HG02852 (cell line): ENCODE measurements around the gene FRMD1.

ENCODE experiments used
- ATAC-seq: cut with Tn5 transposase; IDR thresholded peaks from one replicate; pipeline ENCODE4 v1.9.1; 2021; ENCODE audit warnings: mild to moderate bottlenecking, moderate library complexity; ENCODE audit not compliant: unreplicated experiment

FRMD1 gene

DNA sequence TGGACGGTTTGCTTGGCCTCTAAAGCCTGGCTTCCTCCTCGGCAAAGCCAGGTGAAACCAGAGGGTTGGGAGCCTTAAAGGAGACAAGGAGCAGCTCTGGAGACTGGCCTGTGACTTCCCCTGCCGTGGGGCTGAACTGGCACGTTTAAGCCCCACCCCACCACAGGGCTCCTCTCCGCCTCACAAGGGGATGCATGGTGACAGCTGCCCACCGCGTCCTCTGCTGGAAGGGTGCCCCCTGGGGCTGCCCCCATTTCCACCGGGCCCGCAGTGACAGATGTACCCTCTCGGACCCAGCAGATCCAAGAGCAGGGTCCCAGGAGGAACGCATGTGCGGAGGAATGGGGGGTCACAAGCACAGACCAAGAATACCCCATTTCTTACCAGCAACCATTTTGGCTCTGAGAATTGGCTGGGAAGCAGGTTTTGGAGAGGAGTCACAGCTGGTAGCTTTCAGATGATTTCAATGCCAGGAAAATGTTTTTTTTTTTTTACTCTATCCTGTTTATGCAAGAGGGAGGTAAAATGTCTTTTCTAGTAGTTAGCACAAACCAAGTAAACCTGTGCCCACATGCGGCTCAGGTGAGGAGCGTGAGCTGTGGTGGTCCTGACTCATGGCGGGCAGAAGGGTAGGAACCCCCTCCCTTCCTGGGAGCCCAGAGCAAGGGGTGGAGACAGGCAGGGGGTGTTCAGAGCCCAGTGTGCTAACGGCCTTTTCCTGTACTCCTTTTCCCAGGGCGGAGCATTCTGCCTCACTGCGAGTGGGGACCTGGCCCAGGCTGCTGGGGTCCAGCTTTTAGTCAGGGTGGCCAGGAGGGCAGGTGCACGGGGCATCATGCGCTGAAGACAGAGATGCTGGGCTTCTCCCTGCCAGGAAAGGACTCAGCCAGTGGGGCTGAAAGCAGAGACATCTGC lies 33.0 kb downstream of the FRMD1 start:
- no peak for ATAC-seq

DNA sequence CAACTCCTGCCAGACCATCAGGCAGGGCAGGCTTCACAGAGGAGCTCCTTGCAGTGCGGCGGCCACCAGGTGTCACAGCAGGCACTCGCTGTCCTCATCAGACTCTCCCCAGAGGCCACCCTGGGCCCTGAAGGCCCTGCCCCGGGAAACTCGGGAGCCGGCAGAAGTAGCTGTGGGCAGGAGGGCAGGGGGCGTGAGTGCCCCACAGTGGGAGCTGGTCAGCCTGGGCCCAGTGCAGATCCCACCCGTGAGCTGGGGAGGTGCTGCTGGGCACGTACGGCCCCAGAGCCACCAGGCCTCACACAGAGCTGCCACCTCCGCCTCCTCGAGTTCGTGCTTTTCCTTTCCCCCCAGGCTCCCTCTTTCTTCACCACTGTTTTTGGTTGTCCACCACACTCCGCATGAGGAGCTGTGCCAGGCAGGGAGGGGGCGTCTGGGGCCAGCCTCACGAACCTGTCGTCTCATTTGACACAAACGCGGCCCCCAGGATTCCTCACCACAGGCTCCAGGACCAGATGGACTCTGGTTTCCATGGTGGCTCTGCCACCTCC lies 33.8 kb downstream of the FRMD1 start:
- no peak for ATAC-seq

DNA sequence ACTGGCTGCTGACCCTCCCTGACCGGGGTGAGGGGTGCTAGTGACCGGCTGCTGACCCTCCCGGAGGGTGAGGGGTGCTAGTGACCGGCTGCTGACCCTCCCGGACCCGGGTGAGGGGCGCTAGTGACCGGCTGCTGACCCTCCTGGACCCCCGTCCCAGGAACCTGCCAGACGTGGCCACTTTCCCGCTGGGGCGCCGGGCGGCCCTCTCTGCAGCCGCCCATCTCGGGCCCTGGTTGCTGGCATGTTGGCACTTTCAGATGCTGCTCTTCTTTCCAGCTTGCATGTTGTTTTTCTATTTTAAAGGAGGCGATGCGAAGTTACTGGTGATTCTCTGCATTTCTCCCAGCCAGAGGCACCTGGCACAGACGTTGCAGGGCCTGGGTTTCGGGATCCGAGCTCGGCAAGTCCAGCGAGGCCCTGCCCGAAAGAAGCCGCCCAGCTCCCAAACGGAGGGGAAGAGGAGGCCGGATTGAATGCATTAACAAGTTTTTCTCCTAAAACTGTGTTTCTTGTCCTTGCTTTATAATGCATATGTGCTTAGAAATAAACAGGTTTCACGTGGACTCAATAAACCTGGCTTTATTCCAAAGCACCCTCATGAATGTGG lies 34.4 kb downstream of the FRMD1 start:
- no peak for ATAC-seq

DNA sequence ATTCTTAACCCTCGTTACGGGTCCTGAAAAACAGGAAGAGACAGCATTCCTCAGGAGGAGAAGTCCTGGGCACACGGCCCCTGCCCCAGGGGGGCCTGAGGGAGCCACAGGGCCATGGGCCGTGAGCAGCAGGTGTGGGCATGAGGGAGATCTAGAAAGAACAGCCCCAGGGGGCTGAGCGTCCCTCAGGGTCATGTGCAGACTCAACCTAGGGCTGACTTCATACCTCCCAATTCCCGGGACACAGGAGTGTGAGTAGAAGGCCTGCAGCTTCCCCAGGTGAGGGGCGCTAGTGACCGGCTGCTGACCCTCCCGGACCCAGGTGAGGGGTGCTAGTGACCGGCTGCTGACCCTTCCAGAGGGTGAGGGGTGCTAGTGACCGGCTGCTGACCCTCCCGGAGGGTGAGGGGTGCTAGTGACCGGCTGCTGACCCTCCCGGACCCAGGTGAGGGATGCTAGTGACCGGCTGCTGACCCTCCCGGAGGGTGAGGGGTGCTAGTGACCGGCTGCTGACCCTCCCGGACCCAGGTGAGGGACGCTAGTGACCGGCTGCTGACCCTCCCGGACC lies 35.1 kb downstream of the FRMD1 start:
- no peak for ATAC-seq

DNA sequence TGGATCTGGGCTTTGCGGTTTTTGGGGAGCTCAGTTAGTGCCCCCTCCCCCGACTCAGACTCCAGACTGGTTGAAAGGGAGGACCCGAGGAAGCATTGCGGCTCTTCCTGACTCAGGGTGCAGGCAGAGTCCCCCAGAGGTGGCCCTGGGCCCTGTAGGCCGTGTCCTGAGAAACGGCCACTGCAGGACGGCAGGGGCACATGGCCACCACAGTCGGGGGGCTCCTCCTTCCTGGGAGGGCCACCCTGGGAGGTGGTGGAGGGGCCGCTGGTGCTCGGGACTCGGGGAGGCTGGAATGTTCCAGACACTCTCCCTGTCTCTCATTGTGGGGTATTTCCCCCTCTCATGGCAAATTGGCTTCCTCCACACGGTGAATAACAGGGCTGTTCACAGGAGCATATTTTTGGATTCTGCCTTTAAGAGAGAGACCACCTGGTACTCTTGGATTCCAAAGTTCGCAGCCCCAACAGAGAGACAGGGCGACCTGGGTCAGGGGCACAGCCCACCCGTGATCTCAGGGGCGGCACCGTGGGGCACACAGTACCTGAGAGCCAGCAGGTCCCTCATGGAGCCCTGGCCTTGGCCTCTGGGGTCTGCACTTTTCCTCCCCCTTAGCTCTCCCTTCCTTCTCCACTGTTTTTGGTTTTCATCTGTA lies 35.7 kb downstream of the FRMD1 start:
- no peak for ATAC-seq

DNA sequence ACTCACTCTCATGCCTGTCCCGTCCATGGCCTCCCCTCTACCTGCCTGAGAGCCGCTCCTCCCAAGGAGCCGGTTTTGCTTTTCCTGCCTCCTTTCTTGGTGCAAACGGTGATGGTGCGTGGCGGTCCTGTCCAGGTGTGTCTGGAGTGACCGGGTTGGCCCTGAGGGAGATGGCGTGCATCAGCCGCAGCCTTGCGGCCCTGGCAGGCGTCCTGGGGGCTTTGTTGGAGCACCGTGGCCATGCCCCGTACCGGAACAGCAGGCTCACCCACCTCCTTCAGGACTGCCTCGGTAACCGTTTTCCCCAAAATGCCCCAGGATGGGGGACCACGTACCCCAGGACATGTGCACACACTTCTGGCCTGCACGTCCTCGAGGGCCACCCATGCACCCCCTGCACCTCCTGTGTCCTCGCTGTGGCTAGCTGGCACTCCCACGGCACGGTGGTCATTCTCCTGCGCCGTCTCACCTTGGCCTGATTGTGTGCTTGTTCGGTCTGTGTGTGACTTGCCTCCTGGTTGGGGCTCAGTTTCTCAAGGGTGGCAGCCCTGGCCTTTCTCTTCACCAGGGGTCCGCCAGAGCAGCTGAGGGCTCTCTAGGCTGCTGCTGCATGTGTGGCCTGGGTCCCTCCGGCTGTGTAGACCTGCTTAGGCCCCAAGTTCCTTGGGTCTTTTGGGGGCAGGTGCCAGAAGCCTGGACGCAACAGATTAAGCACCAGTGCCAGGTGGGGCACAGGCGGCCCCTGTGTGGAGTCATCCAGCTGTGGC lies 36.4 kb downstream of the FRMD1 start:
- ATAC-seq: no peak

DNA sequence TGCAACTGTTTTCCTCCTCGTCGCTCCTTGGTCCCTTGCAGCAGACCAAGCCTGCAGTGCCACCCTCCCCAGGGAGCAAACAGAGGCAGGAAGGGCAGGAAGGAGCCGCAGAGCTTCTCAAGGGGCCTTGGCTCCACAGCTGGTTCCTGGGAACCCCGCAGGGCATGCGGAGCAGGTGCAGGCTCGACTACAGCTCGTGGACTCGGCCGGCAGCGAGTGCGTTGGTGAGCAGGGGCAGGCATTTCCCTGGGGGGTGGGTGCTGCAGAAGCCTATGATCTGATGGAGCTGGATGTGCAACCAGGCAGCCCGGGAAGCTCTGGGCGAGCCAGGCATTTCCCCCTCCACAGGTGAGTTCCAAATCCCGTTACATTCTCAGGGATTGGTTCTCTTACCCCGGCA lies 37.1 kb downstream of the FRMD1 start:
- ATAC-seq: no peak

DNA sequence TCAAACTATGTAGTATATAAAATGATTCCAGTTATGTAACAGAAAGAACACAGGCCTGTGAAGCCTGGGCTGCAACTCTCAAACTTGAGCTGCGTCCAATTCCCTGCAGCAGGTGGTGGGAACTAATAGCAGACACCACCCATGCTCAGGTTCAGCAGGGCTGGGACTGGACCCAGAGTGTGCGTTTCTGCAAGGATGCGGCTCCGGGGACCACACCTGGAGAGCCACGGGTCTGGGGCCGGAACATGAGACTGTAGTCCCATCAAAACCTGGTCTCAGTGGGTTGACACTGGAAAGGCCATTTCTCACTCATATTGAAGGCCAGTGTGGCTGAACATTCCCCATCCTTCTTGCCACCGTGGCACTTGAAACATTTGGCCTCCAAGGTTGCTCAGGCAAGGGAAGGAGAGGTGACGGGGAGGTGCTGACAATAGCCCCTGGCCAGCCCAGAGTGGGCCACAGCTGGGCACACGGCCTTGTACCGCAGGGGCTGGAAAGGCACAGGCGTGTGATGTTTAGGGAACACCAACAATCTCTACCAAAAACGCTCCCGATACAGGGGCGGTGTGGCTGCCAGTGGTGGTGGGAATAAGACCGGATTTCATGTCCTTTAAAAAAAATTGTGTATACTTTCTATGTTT lies 38.0 kb downstream of the FRMD1 start:
- no peak for ATAC-seq

DNA sequence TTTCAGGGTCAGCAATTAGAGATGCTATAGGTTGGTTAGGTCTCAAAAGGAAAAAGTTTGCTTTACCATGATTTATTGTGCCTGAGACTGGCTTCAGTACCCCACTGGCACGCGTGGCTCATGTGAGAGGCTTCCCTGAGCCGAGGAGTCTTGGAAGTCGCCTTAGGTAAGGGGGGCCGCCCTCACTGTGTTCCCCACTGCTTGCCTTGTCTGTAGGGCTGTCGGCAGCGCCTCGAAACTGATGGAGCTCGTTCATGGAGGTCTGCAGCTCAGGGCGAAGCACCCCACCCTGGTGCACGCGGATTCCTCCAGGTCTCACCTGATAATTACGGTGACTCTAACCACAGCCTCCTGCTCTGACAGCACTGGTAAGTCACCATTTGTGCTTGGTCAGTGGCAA lies 39.2 kb downstream of the FRMD1 start:
- no peak for ATAC-seq

DNA sequence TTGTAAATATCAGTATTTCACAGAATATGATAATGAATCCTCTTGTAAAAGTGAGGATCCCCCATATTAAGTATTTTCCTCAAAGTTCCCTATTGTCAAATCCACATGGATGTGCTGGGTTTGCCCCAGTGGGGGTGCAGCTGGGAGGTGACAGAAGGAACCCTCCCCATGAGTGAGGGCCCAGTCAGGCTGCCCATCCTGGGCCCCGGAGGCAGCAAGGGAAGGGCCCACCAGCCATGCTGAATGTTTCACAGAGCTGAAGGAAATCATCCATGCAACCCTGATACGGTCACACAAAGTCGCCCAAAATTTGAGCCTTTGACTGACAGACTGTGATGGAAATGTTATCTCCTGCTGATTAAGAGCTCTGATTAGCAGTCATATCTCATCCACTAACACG lies 39.7 kb downstream of the FRMD1 start:
- no peak for ATAC-seq

DNA sequence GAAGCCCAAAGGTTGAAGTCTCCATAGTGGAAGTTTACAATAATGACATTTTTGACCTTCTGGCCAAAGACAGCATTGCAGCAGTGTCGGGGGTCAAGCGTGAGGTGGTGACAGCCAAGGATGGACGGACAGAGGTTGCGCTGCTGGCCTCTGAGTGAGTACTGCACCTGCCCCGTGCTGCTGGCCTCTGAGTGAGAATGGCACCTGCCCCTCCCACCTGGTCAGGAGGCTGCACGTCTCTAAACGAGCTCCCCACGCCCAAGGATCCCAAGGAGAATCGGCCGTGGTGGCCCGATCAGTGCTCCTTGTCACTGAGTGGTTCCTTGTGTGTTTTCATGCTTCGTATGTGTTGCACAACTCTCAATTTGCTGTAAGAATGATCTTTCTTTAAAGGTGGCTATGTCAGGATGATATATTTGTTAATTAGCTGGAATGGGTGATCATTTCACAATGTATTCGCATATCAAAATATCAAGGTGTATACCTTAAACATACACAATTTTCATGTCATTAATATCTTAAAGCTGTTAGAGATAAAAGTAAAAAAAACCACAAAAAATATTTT lies 40.4 kb downstream of the FRMD1 start:
- ATAC-seq: no peak

DNA sequence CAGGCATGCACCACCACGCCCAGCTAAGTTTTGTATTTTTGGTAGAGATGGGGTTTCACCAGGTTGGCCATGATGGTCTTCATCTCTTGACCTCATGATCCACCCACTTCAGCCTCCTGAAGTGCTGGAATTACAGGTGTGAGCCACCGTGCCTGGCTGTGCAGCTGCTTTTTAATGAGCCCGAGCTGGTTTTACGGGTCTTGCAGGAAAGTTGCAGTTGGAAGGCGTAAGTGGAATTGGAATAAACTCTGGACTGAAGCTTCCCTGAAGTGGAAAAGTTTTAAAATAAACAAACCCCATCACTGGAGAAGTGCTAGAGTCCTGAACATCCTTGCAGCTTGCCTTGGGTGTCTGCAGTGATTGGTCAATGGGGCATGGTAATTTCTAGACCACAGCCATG lies 41.2 kb downstream of the FRMD1 start:
- ATAC-seq: no peak

DNA sequence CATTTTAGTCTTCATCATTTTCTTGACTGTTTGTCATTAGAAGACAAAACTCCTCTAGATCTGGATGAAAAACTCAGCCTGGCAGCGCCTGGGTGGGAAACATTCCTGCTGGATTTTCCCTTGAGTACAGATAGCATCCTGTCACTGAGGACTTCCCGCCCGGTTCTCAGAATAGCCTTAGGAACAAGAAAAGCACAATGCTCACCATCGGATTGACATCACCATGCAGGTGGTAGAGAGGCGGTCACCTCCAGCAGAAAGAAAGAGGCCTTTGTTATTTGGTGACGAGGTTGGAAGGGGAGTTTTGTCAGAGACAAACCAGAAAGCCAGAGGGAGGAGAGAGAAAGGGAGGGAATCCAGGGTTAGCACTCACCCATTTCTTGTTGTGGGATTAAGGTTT lies 41.8 kb downstream of the FRMD1 start:
- ATAC-seq: no peak

DNA sequence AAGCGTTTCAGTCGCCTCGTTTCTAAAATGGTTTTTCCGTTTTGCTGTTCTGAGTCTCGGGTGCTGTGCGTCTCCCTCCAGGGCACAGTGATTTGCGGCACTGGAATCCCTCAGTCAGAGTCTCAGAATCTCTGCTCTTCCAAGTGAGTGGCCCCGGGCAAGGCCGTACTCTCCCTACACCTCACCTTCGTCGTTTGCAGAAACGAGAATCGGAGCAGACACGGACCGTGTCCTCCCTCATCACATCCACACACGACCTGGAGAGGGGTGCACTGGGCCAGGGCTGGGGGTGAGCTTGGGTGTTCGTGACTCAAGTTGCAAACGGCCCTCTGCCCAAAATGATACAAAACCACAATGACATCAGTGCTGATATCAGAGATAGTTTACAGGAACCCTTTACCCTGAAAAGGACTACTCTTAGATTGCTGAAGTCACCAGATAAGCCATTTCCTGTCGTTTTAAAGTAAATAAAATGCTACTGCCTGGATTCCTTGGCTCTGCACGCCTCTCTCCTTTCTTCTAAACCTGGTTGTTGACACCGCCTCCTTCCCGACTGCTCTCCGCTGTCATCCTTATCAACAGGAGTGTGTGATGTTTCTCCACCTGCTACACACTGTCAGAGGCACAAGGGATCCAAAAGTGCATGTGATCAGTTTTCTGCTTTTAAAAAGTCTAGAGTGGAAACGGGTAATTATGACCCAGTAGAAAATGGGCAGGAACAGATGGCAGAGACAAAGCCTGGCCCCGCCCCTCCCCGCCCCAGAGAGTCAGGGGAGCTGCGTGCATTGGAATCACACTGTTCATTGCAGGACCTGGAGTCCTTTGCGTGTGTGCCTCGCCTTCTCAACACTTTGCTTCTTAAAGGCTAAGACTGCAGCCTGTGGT lies 43.1 kb downstream of the FRMD1 start:
- no peak for ATAC-seq

DNA sequence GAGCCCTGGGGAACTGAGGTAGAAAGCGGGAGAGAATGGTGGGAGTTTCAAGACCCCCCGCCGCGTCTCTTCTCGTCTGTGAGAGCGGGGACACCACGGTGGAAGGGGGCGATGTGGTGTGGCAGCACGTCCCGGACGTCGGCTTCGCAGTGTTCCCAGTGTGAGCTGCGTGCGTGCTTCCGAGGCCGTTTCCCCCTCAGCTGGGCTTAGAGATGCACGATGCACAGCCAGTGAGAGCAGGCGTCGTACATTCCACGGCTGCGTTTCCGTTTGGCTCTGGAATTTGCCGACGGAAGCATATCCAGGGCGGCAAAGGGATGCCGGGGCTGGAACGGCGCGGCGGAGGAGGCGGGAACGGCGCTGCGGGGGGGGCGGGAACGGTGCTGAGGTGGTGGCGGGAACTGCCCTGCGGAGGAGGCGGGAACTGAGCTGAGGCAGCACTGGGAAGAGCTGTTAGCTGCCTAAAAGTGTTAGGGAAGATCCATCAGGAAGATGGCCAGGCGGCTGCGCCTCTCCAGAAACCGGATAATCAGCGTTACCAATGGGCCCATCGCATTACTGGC lies 43.8 kb downstream of the FRMD1 start:
- no peak for ATAC-seq

DNA sequence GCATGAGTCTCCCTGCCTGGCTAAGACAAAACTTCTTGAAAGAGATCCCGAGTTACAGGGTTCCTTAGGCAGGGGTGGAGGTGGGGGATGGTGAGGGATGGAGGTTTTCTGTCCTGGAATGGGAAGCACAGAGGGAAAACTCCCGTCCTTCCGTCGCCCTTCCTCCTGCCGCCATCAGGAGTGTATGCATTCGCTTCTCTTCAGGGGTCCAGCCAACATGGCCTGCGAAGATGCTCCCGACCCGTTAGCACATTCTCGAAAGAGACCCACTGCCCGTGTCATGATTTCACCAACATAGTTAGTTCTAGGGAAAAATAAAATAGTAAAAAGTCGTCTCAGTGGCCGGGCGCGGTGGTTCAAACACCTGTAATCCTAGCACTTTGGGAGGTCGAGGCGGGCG lies 44.5 kb downstream of the FRMD1 start:
- ATAC-seq: no peak

DNA sequence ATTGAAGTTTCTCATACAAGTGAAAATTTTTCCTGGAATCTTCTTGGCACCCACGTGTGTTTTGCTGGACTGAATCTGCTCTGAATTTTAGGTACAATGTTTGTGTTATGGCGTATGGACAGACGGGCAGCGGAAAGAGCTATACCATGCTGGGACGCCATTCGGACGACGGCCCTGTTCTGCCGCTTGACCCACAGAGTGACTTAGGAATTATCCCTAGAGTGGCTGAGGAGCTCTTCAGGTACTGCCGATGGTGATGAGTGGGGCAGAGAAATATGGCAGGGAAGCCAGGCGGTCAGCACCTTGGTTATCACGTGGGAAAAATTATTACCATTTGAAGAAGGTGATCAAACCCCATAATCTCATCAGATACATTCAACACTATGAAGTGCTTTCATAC lies 45.2 kb downstream of the FRMD1 start:
- no peak for ATAC-seq

DNA sequence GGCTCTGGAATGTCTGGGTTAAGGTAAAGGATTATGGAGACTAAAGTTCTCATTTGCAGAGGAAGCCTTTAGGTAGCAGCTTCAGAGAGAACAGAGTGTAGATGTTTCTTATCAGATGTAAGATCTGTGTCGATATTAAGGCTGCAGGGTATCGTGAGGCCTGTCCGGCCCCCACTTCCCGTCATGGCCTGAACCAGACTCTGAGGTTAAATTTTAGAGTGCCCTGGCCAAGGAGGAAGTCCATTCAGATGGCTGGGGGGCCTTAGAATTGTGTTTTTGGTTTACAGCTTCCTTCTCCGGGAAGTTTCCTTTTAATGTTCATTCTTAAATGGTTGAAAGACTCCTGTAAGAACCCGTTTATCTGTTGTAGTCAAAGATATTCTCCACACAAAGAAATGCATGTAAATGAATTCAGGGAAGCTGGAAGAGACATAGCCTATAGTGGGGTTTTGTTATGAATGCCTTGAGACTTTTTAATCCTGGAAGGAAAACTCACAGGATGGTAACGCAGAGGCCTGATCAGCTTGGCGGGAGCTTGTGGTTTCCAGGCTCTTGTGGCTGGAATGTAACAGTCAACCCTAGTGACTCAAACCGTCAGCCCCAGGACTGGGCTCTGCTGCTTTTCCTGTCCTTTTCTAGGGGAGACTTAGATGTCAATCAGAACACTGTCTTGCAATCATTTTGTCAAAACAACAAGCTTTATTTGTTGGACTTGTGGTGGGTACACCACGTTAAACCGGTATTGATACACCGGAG lies 46.8 kb downstream of the FRMD1 start:
- no peak for ATAC-seq
